ENCODE measurements around the gene GALNT9.
"Not testable (repeated sequence)": the region's sequence is repeated elsewhere in the genome, so short reads cannot be mapped to it uniquely, and the experiment has no call there.

GALNT9 gene

GRCh38 chr12:132358241-132359225 is 29.1 kb upstream of the GALNT9 start:
- DNase-seq (ENCODE audit: low read depth in 2 of 2), result not testable (repeated sequence)

GRCh38 chr12:132357623-132358186 is 28.3 kb upstream of the GALNT9 start:
- no peak for DNase-seq (ENCODE audit: low read depth in 2 of 2)

GRCh38 chr12:132356691-132357622 is 27.6 kb upstream of the GALNT9 start:
- DNase-seq (ENCODE audit: low read depth in 2 of 2), result no peak

GRCh38 chr12:132355742-132356681 is 26.6 kb upstream of the GALNT9 start:
- DNase-seq (ENCODE audit: low read depth in 2 of 2), result no peak

- DNase-seq (ENCODE audit: low read depth in 2 of 2), result no peak
Measured at GRCh38 chr12:132354982-132355680, 25.7 kb upstream of the GALNT9 start.

- DNase-seq (ENCODE audit: low read depth in 2 of 2), result no peak
Measured at GRCh38 chr12:132354211-132354981, 25.0 kb upstream of the GALNT9 start.

GRCh38 chr12:132353811-132354210 is 24.4 kb upstream of the GALNT9 start:
- no peak for DNase-seq (ENCODE audit: low read depth in 2 of 2)

- DNase-seq (ENCODE audit: low read depth in 2 of 2), result no peak
Measured at GRCh38 chr12:132352896-132353800, 23.8 kb upstream of the GALNT9 start.

GRCh38 chr12:132351751-132352495 is 22.5 kb upstream of the GALNT9 start:
- no peak for DNase-seq (ENCODE audit: low read depth in 2 of 2)

GRCh38 chr12:132349501-132350131 is 20.2 kb upstream of the GALNT9 start:
- no peak for DNase-seq (ENCODE audit: low read depth in 2 of 2)

- DNase-seq (ENCODE audit: low read depth in 2 of 2), result no peak
Measured at GRCh38 chr12:132348176-132348575, 18.8 kb upstream of the GALNT9 start.

GRCh38 chr12:132347176-132347855 is 17.9 kb upstream of the GALNT9 start:
- no peak for DNase-seq (ENCODE audit: low read depth in 2 of 2)

GRCh38 chr12:132346471-132347175 is 17.2 kb upstream of the GALNT9 start:
- DNase-seq (ENCODE audit: low read depth in 2 of 2), result no peak

- no peak for DNase-seq (ENCODE audit: low read depth in 2 of 2)
Measured at GRCh38 chr12:132345561-132346200, 16.3 kb upstream of the GALNT9 start.

GRCh38 chr12:132345126-132345525 is 15.7 kb upstream of the GALNT9 start:
- no peak for DNase-seq (ENCODE audit: low read depth in 2 of 2)
